A172 (cell line): ENCODE measurements around the gene RNU2-63P. TPM values are rescaled to one million over a fixed set of nuclear protein-coding genes. Genes with fewer than 3 reads are reported as not detected.
"Not testable (repeated sequence)": the region's sequence is repeated elsewhere in the genome, so short reads cannot be mapped to it uniquely, and the experiment has no call there.

Experiments used
- DNase-seq: peaks from one replicate; pipeline ENCODE4 v3.0.0-alpha.2; 2015; ENCODE audit warnings: low spot score
- total RNA-seq: library from RNA; depleted of rRNA; stranded (reverse); fragments of >200 nt; shearing (Covaris generic); gene quantifications from 2 replicates; pipeline ENCODE4 v1.2.3, GENCODE V29; 2014; rRNA removed

Gene RNU2-63P
- total RNA-seq, 1 experiment from 2014 or later = not detected

DNA sequence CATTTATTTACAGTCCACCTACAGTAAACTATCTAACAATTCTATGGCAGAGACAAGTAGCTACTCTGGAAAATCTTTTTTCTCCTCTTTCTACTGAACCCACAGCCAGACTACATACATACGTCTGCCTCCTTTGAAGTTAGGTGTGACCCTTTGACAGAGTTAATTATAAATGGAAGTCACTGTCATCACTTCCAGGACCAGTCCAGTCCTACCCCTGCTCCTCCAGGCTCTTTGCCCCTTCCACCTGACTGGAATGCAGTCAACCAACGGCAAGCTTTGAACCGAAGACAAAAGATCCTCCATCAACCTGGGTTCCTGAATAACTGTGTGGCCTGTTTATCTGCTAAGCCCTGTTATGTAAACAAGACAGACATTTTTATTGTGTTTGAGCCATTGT is 35.2 kb downstream of the RNU2-63P start:
- not testable (repeated sequence) for DNase-seq

DNA sequence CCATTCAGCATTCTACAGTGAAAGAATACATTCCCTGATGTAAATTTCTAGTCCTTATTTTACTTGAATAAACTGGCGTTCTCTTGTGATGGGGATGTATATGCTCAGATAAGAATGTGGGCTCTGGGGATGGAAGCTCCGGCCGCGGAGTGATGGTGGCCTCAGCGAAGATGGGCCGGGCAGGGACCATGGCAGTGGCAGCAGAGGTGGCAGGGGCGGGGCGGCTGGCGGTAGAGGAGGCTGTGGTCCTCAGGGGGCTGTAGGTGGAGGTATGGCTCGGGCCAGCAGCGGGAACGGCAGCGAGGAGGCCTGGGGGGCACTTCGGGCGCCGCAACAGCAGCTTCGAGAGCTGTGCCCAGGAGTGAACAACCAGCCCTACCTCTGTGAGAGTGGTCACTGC is 44.0 kb downstream of the RNU2-63P start:
- not testable (repeated sequence) for DNase-seq

Other genes starting within 250 kb of the RNU2-63P start
- gene RGPD2, start 190.8 kb downstream of the RNU2-63P start, total RNA-seq = 0.41 TPM in 1 of 2 replicates, not detected in the other
- gene KRCC1, start 39.2 kb upstream of the RNU2-63P start, total RNA-seq = 41.7 and 63.6 TPM in 2 replicates
- not detected in 2 replicates for gene SMYD1, start 51.3 kb upstream of the RNU2-63P start, total RNA-seq
- gene FABP1, start 111.5 kb upstream of the RNU2-63P start, total RNA-seq = not detected in 2 replicates
- gene THNSL2, start 153.8 kb upstream of the RNU2-63P start, total RNA-seq = 0.95 and 2.2 TPM in 2 replicates